GM12892 (cell line): ENCODE data around the gene MGMT.

Experiments used
- POLR2A ChIP-seq: IDR thresholded peaks from 2 replicates; pipeline ENCODE4 v1.6.1; 2011; ENCODE audit warnings: low read depth, low read length, control low read depth
- POLR2AphosphoS5 ChIP-seq: IDR thresholded peaks from 2 replicates; pipeline ENCODE4 v1.6.1; 2011; ENCODE audit warnings: low read depth, low read length, control low read depth

GRCh38 chr10:129761981-129762956 is 295.2 kb downstream of the MGMT start:
- TF ChIP-seq POLR2A (no peak), POLR2AphosphoS5 (no peak)
